Muscle of arm (tissue), 12 donors: ENCODE results near the gene OR10K2. TPM values are rescaled to one million over a fixed set of nuclear protein-coding genes. Genes with fewer than 3 reads are reported as not detected.

Source experiments
- DNase-seq: peaks from one replicate; pipeline ENCODE4 v3.0.0-alpha.2; 2013
- polyA plus RNA-seq, 12 donors: library from polyadenylated mRNA; unstranded; fragments of 120-200 nt; gene quantifications; one replicate each; pipeline ENCODE4 v1.2.1, GENCODE V29; 2013; ENCODE audit not compliant: insufficient read length in 12 of 12

OR10K2 gene
- polyA plus RNA-seq, 12 donors: not detected

DNA sequence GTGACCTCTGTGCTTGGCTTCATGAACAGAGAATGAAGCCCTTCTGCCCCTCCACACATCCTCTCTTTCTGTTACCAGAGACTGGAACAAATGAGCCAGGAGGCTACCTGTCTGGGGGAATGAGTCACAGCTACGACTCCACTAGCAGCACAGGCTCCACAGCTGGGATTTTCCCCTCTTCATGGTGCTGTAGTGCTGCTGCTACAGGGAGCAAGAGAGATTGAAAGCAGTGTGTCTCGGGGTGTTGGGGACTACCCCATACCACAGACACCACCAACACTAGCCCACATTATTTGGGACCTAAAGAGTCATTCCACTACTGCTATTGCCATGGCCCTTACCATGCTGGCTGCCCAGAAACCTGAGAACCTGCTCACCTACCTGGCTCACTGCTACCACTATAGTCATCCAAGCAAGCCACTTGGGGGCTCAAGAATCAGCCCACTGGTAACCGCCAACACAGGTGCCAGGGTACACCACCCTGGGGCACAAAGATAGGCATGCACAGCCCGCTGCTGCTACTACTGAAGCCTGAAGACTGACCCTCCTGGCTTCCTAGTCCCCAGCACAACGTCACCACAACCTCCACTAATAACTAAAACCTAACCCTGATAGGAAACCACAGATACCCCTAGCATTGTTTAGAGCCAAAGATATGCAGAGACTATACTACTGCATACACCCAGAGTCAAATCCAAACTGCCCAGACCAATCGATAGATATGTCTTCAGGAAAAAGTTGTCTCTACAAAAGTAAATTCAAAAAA is 54.7 kb downstream of the OR10K2 start:
- no peak for DNase-seq

Other genes with a start within 250 kb of the OR10K2 start
- 1 to 10 TPM in 9 of 12 donors, under 1 TPM in 1, not detected in 2; 0.83 to 2.7 (median 1.5) TPM for gene CD1D, start 245.3 kb downstream of the OR10K2 start, polyA plus RNA-seq
- gene CD1A, start 171.8 kb downstream of the OR10K2 start, polyA plus RNA-seq: under 1 TPM in 4 of 12 donors, not detected in 8; 0.09 to 0.70 (median 0.28) TPM
- gene CD1C, start 136.3 kb downstream of the OR10K2 start, polyA plus RNA-seq: 1 to 10 TPM in 3 of 12 donors, under 1 TPM in 7, not detected in 2; 0.57 to 2.7 (median 0.94) TPM
- under 1 TPM in 1 of 12 donors, not detected in 11; 0.12 TPM for gene CD1B, start 94.7 kb downstream of the OR10K2 start, polyA plus RNA-seq
- under 1 TPM in 2 of 12 donors, not detected in 10; 0.39 to 0.48 TPM for gene CD1E, start 72.3 kb downstream of the OR10K2 start, polyA plus RNA-seq
- gene OR10T2, start 26.8 kb downstream of the OR10K2 start, polyA plus RNA-seq: not detected
- under 1 TPM in 4 of 12 donors, not detected in 8; 0.03 to 0.07 (median 0.05) TPM for gene OR10K1, start 35.6 kb upstream of the OR10K2 start, polyA plus RNA-seq
- gene OR10R2, start 46.0 kb upstream of the OR10K2 start, polyA plus RNA-seq: not detected
- gene OR6Y1, start 128.2 kb upstream of the OR10K2 start, polyA plus RNA-seq: not detected
- gene OR6P1, start 144.3 kb upstream of the OR10K2 start, polyA plus RNA-seq: not detected
- not detected for gene OR10X1, start 153.7 kb upstream of the OR10K2 start, polyA plus RNA-seq
- under 1 TPM in 8 of 12 donors, not detected in 4; 0.09 to 0.21 (median 0.13) TPM for gene OR10Z1, start 179.0 kb upstream of the OR10K2 start, polyA plus RNA-seq